K562 (cell line): ENCODE measurements around the gene CNNM3. TPM values are rescaled to one million over a fixed set of nuclear protein-coding genes. Genes with fewer than 3 reads are reported as not detected.

ENCODE experiments used
- ATAC-seq: fragments of 200-7000 bp; cut with Tn5 transposase; 3 replicates; pipeline ENCODE4 v1.9.1; 2020; ENCODE audit warnings: moderate library complexity
- BruUV-seq: library from RNA; stranded (reverse); fragments of 400-500 nt; replicated peaks from 2 replicates; lab custom pipeline; 2021; lab: Mats Ljungman, UMichigan
- CTCF ChIA-PET: fragments of 300-600 bp; formaldehyde crosslinking; extraction: SDS; loops from one replicate; lab custom pipeline; 2021; ENCODE audit warnings: low intra/inter-chr PET ratio; lab: Yijun Ruan, JAX
- POLR2A ChIA-PET: fragments of 300-600, 350-650 bp; sonication (Branson Sonifier 250); formaldehyde crosslinking; extraction: SDS; loops from one replicate; lab custom pipeline; 2021; ENCODE audit warnings: antibody characterized with exemption, inconsistent platforms; lab: Yijun Ruan, JAX
- DNase-seq, 4 experiments: peaks; one replicate each; pipeline versions ENCODE4 v3.0.0 to v3.0.0-alpha.2; 2011 to 2018; ENCODE audit warnings: low spot score in 3 of 4, mixed read lengths in 3 of 4; ENCODE audit errors: extremely low read depth in 1 of 4
- FAIRE-seq: peaks from 2 replicates; lab custom pipeline; 2011; peaks lifted over from hg19 to GRCh38; lab: Jason Lieb, UNC
- H2AFZ ChIP-seq: 2 replicates; pipeline ENCODE4 v1.6.0; 2011; ENCODE audit warnings: low read depth, low read length, control low read depth, inconsistent platforms
- H3K27ac ChIP-seq: fragments of 200-600 bp; 3 replicates; pipeline ENCODE4 v1.8.0; 2011; ENCODE audit warnings: low read depth, mild to moderate bottlenecking, control low read depth, inconsistent platforms, low read length, moderate library complexity, mixed read lengths; ENCODE audit errors: extremely low read depth
- H3K27me3 ChIP-seq, 2 experiments: fragments of 300-600 bp in 1 of 2; 2 replicates in 1 of 2; 3 replicates in 1 of 2; pipeline versions ENCODE4 v1.6.0 to v1.8.0; 2011; ENCODE audit warnings: inconsistent platforms in 2 of 2, low read length in 2 of 2, mild to moderate bottlenecking in 1 of 2, mixed read lengths in 1 of 2, moderate library complexity in 1 of 2; ENCODE audit not compliant: control insufficient read depth in 2 of 2, insufficient read depth in 2 of 2
- H3K36me3 ChIP-seq: fragments of 300-600 bp; 3 replicates; pipeline ENCODE4 v1.8.0; 2011; ENCODE audit warnings: mild to moderate bottlenecking, low read length, inconsistent platforms; ENCODE audit not compliant: control insufficient read depth, insufficient read depth
- H3K4me1 ChIP-seq, 2 experiments: fragments of 200-600 bp in 1 of 2; replicated peaks in 1 of 2; 2 replicates in 1 of 2; 3 replicates in 1 of 2; pipeline versions ENCODE4 v1.5.1 to v1.8.0; 2011; ENCODE audit warnings: inconsistent platforms in 2 of 2, low read length in 2 of 2, mild to moderate bottlenecking in 1 of 2, mixed read lengths in 1 of 2, moderate library complexity in 1 of 2; ENCODE audit not compliant: control insufficient read depth in 2 of 2, insufficient read depth in 2 of 2
- H3K4me2 ChIP-seq: 2 replicates; pipeline ENCODE4 v1.6.1; 2011; ENCODE audit warnings: low read length, control low read depth, inconsistent platforms, mixed read lengths; ENCODE audit not compliant: insufficient read depth
- H3K4me3 ChIP-seq: fragments of 200-600 bp; sonication (generic), shearing (Covaris generic); 2 replicates; pipeline ENCODE4 v1.5.1; 2016; ENCODE audit warnings: control low read depth, inconsistent platforms
- H3K79me2 ChIP-seq: fragments of 200-600 bp; 3 replicates; pipeline ENCODE4 v1.8.0; 2011; ENCODE audit warnings: low read length, inconsistent platforms; ENCODE audit not compliant: control insufficient read depth, insufficient read depth
- H3K9ac ChIP-seq, 2 experiments: 2 replicates each; pipeline versions ENCODE4 v1.6.0 to v1.6.1; 2011; ENCODE audit warnings: low read depth in 2 of 2, low read length in 2 of 2, control low read depth in 1 of 2, inconsistent platforms in 1 of 2, mild to moderate bottlenecking in 1 of 2, mixed read lengths in 1 of 2; ENCODE audit not compliant: insufficient read depth in 1 of 2
- H3K9me1 ChIP-seq: one replicate; pipeline ENCODE4 v1.6.0; 2011; ENCODE audit warnings: inconsistent platforms, mild to moderate bottlenecking, low read length, moderate library complexity; ENCODE audit not compliant: control insufficient read depth, insufficient read depth
- H3K9me3 ChIP-seq: replicated peaks from 2 replicates; pipeline ENCODE4 v1.5.1; 2011; ENCODE audit warnings: low read depth, low read length, inconsistent platforms; ENCODE audit not compliant: control insufficient read depth, insufficient read depth
- H4K20me1 ChIP-seq: replicated peaks from 2 replicates; pipeline ENCODE4 v1.6.1; 2011; ENCODE audit warnings: low read length, inconsistent platforms, mixed read lengths; ENCODE audit not compliant: control insufficient read depth, insufficient read depth
- BRCA1 ChIP-seq, 2 experiments: fragments of 450-650 bp in 1 of 2; sonication (generic) in 1 of 2; formaldehyde crosslinking in 1 of 2; IDR thresholded peaks; 2 replicates each; pipeline versions ENCODE4 v1.5.0 to v1.6.1; 2017 to 2020; ENCODE audit warnings: mild to moderate bottlenecking in 1 of 2, missing genetic modification reagents in 1 of 2
- IRF9 ChIP-seq: fragments of 450-650 bp; IDR thresholded peaks from 2 replicates; pipeline ENCODE4 v1.6.1; 2016; ENCODE audit warnings: missing biosample characterization, missing genetic modification characterization
- PHF8 ChIP-seq: fragments of 200-600 bp; sonication (generic); IDR thresholded peaks from 2 replicates; pipeline ENCODE4 v1.6.1; 2012; ENCODE audit warnings: mixed run types, mild to moderate bottlenecking, inconsistent platforms, low read length, moderate library complexity, borderline replicate concordance
- POLR2G ChIP-seq: fragments of 200-400 bp; formaldehyde crosslinking; IDR thresholded peaks from 2 replicates; pipeline ENCODE4 v1.6.1; 2017; ENCODE audit warnings: low read depth, mild to moderate bottlenecking, antibody characterized with exemption, low read length, moderate library complexity
- RBM39 ChIP-seq: fragments of 200-400 bp; formaldehyde crosslinking; optimal IDR thresholded peaks from 2 replicates; pipeline ENCODE3; 2018; ENCODE audit warnings: low read depth, low read length
- SIN3A ChIP-seq, 2 experiments: fragments of 150-350 bp in 1 of 2; IDR thresholded peaks; 2 replicates each; pipeline ENCODE4 v1.6.1; 2011 to 2016; ENCODE audit warnings: borderline replicate concordance in 2 of 2, low read depth in 2 of 2, low read length in 2 of 2, mild to moderate bottlenecking in 2 of 2, moderate library complexity in 2 of 2; ENCODE audit not compliant: control insufficient read depth in 1 of 2
- ZNF121 ChIP-seq: sonication (generic); formaldehyde crosslinking; conservative IDR thresholded peaks from 2 replicates; pipeline ENCODE4 v1.8.0; 2022; ENCODE audit warnings: missing genetic modification reagents
- ZNF584 ChIP-seq: fragments of 200-800 bp; sonication (Bioruptor generic); IDR thresholded peaks from 2 replicates; pipeline ENCODE4 v1.6.1; 2016; ENCODE audit warnings: low read depth, mild to moderate bottlenecking, missing genetic modification characterization, missing compliant biosample characterization
- WGBS: fragments of 100-300 bp; shearing (Covaris generic); methylation state at CpG from one replicate; pipeline ENCODE4 v1.1.6; 2016; ENCODE audit warnings: low coverage, mixed read lengths; ENCODE audit not compliant: insufficient coverage; ENCODE audit errors: missing lambda C conversion rate; 5-methylcytosine and 5-hydroxymethylcytosine counted together
- in situ Hi-C: fragments of 300-500 bp; cut with MboI; formaldehyde crosslinking; loops from 4 replicates; pipeline ENCODE4 v1.15.0; 2018; ENCODE audit warnings: inconsistent platforms, mixed read lengths
- intact Hi-C: fragments of 100-400 bp; cut with micrococcal nuclease; formaldehyde crosslinking; loops from 2 replicates; pipeline ENCODE4 v1.14.2; 2022
- polyA plus RNA-seq, 8 experiments: library from polyadenylated mRNA; depleted of rRNA in 4 of 8; stranded (reverse) in 5 of 8; unstranded in 3 of 8; fragments of >200 nt; fragmentation: Nextera tagmentation in 2 of 8; fragmentation: Illumina TruSeq in 1 of 8; extraction: Ambion mirVana in 2 of 8; extraction: Trizol in 1 of 8; gene quantifications; 2 replicates each; pipeline versions ENCODE4 v1.2.1 to v1.2.3, GENCODE V29; 2011 to 2014; ENCODE audit warnings: inconsistent platforms in 1 of 8, missing spikeins in 1 of 8
- total RNA-seq, 7 experiments: library from RNA; depleted of rRNA in 6 of 7; stranded (reverse); fragments of >200 nt in 6 of 7; fragmentation: Illumina TruSeq in 2 of 7; extraction: Trizol in 2 of 7; gene quantifications; 2 replicates each; pipeline versions ENCODE4 v1.2.1 to v1.2.3, GENCODE V29; 2011 to 2021; ENCODE audit warnings: low replicate concordance in 1 of 7
- TF ChIP-seq, protein P1 (sequence below): fragments of 200-800 bp; sonication (Bioruptor generic); IDR thresholded peaks from 2 replicates; pipeline ENCODE4 v1.6.1; 2017; ENCODE audit warnings: missing genetic modification characterization, missing compliant biosample characterization

The CNNM3 gene
- total and polyA plus RNA-seq, 9 of the 15 experiments (the other 6 are each of a cell fraction or from before 2014, with no cell fraction given), result 1.4 to 16.9 (median 6.5) TPM

- TF ChIP-seq, protein P1, sequence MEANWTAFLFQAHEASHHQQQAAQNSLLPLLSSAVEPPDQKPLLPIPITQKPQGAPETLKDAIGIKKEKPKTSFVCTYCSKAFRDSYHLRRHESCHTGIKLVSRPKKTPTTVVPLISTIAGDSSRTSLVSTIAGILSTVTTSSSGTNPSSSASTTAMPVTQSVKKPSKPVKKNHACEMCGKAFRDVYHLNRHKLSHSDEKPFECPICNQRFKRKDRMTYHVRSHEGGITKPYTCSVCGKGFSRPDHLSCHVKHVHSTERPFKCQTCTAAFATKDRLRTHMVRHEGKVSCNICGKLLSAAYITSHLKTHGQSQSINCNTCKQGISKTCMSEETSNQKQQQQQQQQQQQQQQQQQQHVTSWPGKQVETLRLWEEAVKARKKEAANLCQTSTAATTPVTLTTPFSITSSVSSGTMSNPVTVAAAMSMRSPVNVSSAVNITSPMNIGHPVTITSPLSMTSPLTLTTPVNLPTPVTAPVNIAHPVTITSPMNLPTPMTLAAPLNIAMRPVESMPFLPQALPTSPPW (CRISPR knock-in tag), result no peak
Measured at GRCh38 chr2:96879545-96880040, 63.5 kb downstream of the CNNM3 start (continued).

GRCh38 chr2:96880891-96881273, 64.8 kb downstream of the CNNM3 start:
- H3K27me3 ChIP-seq, result no peaks in the 10 kb centered on the region; a peak in 1 of 5 replicates
- POLR2A ChIA-PET, result interaction anchor here (0.6 to 11.3 kb wide), 8 partner anchors 10 to 89 kb away, joined by 3 to 112 read pairs (median 4); partner anchors contain the start of gene CNNM3
- WGBS, result 90% methylated on average over 6 of the region's 6 CpGs

More at GRCh38 chr2:96880891-96881273, 64.8 kb downstream of the CNNM3 start:
- CTCF ChIA-PET, result no interaction called here
- no peak overlapping the region for H3K4me3 ChIP-seq
- H3K9me3 ChIP-seq, result no peaks in the 10 kb centered on the region
- ATAC-seq (no peak), FAIRE-seq (no peak), DNase-seq (no peak)
- in situ Hi-C loops, result no loop called here
- no peak overlapping the region for H2AFZ ChIP-seq
- H3K9ac ChIP-seq, result peak overlapping the region in 1 of 2 experiments; percentile 74; a peak in 1 of 4 replicates
- H3K79me2 ChIP-seq, result peaks cover 19% of the 10 kb centered on the region; the same call in 2 of the 3 replicates
- intact Hi-C loops, result no loop called here
- no peak overlapping the region for H3K27ac ChIP-seq
- TF ChIP-seq POLR2G, result 0 out of 2 replicates have a peak, but pooled peaks have one; percentile 6
- no peak for TF ChIP-seq IRF9 (tag)
- no peak for TF ChIP-seq SIN3A (IDR thresholded peaks at IDR 0.05; ENCODE audit: borderline replicate concordance in 2 of 2, control insufficient read depth in 1 of 2, low read depth in 2 of 2, low read length in 2 of 2)
- TF ChIP-seq BRCA1 (IDR thresholded peaks at IDR 0.05), result no peak
- no peak for TF ChIP-seq BRCA1 (CRISPR knock-in tag; IDR thresholded peaks at IDR 0.05)
- TF ChIP-seq ZNF121 (CRISPR knock-in tag), result peak; percentile 64; the same call in 1 of the 2 replicates
- no peak for TF ChIP-seq RBM39
- TF ChIP-seq PHF8, result no peak
- no peak for TF ChIP-seq ZNF584 (CRISPR knock-in tag)
- TF ChIP-seq, all 486 proteins: peak for 2
- H4K20me1 ChIP-seq, result peaks cover 3% of the 10 kb centered on the region; the same call in 1 of the 2 replicates
- peaks cover 18 to 96% of the 10 kb centered on the region in 2 experiments for H3K4me1 ChIP-seq
- H3K9me1 ChIP-seq, result no peaks in the 10 kb centered on the region
- no TSS peak for BruUV-seq
- no peak overlapping the region for H3K4me2 ChIP-seq
- peaks cover 53% of the 10 kb centered on the region for H3K36me3 ChIP-seq
